ENCODE results near the gene ETV7. TPM values are rescaled to one million over a fixed set of nuclear protein-coding genes. Genes with fewer than 3 reads are reported as not detected.

ETV7 gene
- total and polyA plus RNA-seq, 2 of the 13 experiments (the other 11 are each of a cell fraction or from before 2014, with no cell fraction given) = not detected

GRCh38 chr6:36423101-36423824 lies 35.8 kb upstream of the ETV7 start (continued):
- peak; percentile 92 for TF ChIP-seq IKZF5 (CRISPR knock-in tag; IDR thresholded peaks at IDR 0.05)
- peak; percentile 84 for TF ChIP-seq GFI1 (CRISPR knock-in tag; IDR thresholded peaks at IDR 0.05; ENCODE audit: borderline replicate concordance)
- 0 out of 2 replicates have a peak, but pooled peaks have one; percentile 32 for TF ChIP-seq ZNF383 (CRISPR knock-in tag; IDR thresholded peaks at IDR 0.05; ENCODE audit: borderline replicate concordance)
- TF ChIP-seq REPIN1 (CRISPR knock-in tag; IDR thresholded peaks at IDR 0.05; ENCODE audit: borderline replicate concordance, low read depth) = peak; percentile 85; the same call in 1 of the 2 replicates
- no peak for TF ChIP-seq SP1 (IDR thresholded peaks at IDR 0.05)
- 0 out of 2 replicates have a peak, but pooled peaks have one; percentile 46 for TF ChIP-seq SP1 (CRISPR knock-in tag; IDR thresholded peaks at IDR 0.05)
- peak; percentile 49; the same call in 1 of the 2 replicates for TF ChIP-seq FOXO1 (CRISPR knock-in tag; IDR thresholded peaks at IDR 0.05)
- TF ChIP-seq HES4 (CRISPR knock-in tag; IDR thresholded peaks at IDR 0.05; ENCODE audit: borderline replicate concordance) = peak; percentile 45; the same call in 1 of the 2 replicates
- no peak for TF ChIP-seq ATAD3A (CRISPR knock-in tag; IDR thresholded peaks at IDR 0.05)
- peak; percentile 28; the same call in 1 of the 2 replicates for TF ChIP-seq ZSCAN9 (CRISPR knock-in tag; IDR thresholded peaks at IDR 0.05; ENCODE audit: borderline replicate concordance)
- TF ChIP-seq BRF2 (CRISPR knock-in tag; IDR thresholded peaks at IDR 0.05) = peak; percentile 87
- peak; percentile 98 for TF ChIP-seq XRCC5 (optimal IDR thresholded peaks at IDR 0.05; ENCODE audit: low read length)
- peak; percentile 85 for TF ChIP-seq TEAD3 (CRISPR knock-in tag; optimal IDR thresholded peaks at IDR 0.05; ENCODE audit: borderline replicate concordance)
- no peak; the same call in 1 of the 2 replicates for TF ChIP-seq CENPBD1 (CRISPR knock-in tag; IDR thresholded peaks at IDR 0.05; ENCODE audit: borderline replicate concordance, low read depth)
- TF ChIP-seq ZNF160 (CRISPR knock-in tag; IDR thresholded peaks at IDR 0.05) = peak; percentile 88
- no peak; the same call in none of the 2 replicates for TF ChIP-seq SP4 (CRISPR knock-in tag; IDR thresholded peaks at IDR 0.05)
- TF ChIP-seq DMTF1 (CRISPR knock-in tag; IDR thresholded peaks at IDR 0.05) = no peak
- TF ChIP-seq NFRKB (IDR thresholded peaks at IDR 0.05) = no peak
- TF ChIP-seq BRD4 (CRISPR knock-in tag; IDR thresholded peaks at IDR 0.05) = no peak
- TF ChIP-seq CREB1 (IDR thresholded peaks at IDR 0.05) = peak; percentile 67
- TF ChIP-seq CREB1 (CRISPR knock-in tag; IDR thresholded peaks at IDR 0.05) = peak; percentile 70
- TF ChIP-seq SRY (CRISPR knock-in tag; IDR thresholded peaks at IDR 0.05) = 0 out of 2 replicates have a peak, but pooled peaks have one; percentile 71
- TF ChIP-seq LCORL (IDR thresholded peaks at IDR 0.05) = no peak
- TF ChIP-seq LCORL (CRISPR knock-in tag; IDR thresholded peaks at IDR 0.05) = peak; percentile 89
